SK-N-SH (cell line): ENCODE results near the gene CRIP3.

Source experiments
- CTCF ChIP-seq: fragments of 200-600 bp; sonication (generic); IDR thresholded peaks from 2 replicates; pipeline ENCODE4 v1.6.1; 2017; ENCODE audit warnings: antibody characterized with exemption, mild to moderate bottlenecking, moderate library complexity
- FOSL2 ChIP-seq: IDR thresholded peaks from 2 replicates; pipeline ENCODE4 v1.4.0; 2012; ENCODE audit warnings: low read depth, mild to moderate bottlenecking, moderate library complexity, borderline replicate concordance
- REST ChIP-seq: IDR thresholded peaks from 2 replicates; pipeline ENCODE4 v1.6.1; 2012; ENCODE audit warnings: mild to moderate bottlenecking, low read depth, low read length, moderate library complexity

- TF ChIP-seq CTCF (no peak), REST (no peak), FOSL2 (no peak)
These were observed 11.7 kb downstream of the CRIP3 start for GRCh38 chr6:43296780-43297497.
